ENCODE data around the gene TTLL8.

Gene TTLL8

GRCh38 chr22:50082961-50083461, 24.9 kb upstream of the TTLL8 start:
- no peak for DNase-seq

- DNase-seq = no peak
Observed at GRCh38 chr22:50082197-50082715, 24.2 kb upstream of the TTLL8 start.

DNA sequence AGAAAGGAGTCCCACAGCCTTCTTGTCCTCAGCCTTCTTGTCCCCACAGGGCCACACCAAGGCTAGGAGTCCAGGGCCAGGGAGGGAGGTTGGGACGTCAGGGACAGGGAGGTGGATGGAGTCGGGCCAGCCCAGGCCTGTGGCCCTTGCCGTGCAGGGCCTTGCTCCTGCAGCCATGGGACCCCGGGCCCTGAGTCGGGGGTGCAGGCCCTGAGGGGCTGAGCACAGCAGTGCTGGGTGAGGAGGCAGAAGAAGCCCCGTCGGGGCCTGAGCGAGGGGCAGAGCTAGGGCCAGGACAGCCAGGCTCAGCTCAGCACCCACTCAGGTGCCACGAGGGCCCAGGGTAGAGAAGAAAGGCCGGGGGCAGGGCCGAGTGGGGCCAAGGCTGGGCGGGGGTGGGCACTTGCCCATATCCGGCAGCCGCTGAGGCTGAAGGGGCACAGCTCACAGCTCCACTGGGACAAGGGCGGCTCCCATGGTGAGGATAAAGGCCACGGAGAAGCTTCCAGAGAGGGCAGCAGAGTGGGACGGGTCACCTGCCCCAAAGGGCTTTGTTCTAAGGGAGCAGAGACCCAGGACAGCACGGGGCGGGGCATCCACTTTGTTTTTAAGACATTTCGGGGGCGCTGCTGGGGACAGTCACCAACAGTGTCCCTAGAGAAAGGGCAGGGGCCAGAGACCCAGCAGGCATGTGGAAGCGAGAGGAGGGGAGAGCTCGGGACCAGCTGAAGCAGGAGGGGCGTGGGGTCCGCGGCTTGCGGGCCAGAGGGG, 23.5 kb upstream of the TTLL8 start:
- no peak for DNase-seq

- no peak for DNase-seq
Observed at GRCh38 chr22:50080077-50080465, 22.0 kb upstream of the TTLL8 start.

DNA sequence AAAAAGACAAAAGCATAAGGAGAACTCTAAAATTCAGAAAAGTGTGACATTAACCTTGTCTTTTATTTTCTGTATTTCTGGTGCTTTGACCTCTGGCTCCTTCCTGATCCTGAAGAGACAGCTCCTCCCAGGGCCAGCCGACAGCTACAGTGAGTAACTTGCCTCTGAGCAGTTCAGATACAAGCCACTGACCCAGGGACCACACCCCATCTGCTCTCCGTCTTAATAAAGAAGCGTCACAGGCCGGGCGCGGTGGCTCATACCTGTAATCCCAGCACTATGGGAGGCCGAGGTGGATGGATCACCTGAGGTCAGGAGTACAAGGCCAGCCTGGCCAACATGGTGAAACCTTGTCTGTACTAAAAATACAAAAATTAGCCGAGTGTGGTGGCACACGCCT, 20.7 kb upstream of the TTLL8 start:
- DNase-seq = no peak

- no peak for DNase-seq
Observed at GRCh38 chr22:50078246-50078645, 20.1 kb upstream of the TTLL8 start.

DNA sequence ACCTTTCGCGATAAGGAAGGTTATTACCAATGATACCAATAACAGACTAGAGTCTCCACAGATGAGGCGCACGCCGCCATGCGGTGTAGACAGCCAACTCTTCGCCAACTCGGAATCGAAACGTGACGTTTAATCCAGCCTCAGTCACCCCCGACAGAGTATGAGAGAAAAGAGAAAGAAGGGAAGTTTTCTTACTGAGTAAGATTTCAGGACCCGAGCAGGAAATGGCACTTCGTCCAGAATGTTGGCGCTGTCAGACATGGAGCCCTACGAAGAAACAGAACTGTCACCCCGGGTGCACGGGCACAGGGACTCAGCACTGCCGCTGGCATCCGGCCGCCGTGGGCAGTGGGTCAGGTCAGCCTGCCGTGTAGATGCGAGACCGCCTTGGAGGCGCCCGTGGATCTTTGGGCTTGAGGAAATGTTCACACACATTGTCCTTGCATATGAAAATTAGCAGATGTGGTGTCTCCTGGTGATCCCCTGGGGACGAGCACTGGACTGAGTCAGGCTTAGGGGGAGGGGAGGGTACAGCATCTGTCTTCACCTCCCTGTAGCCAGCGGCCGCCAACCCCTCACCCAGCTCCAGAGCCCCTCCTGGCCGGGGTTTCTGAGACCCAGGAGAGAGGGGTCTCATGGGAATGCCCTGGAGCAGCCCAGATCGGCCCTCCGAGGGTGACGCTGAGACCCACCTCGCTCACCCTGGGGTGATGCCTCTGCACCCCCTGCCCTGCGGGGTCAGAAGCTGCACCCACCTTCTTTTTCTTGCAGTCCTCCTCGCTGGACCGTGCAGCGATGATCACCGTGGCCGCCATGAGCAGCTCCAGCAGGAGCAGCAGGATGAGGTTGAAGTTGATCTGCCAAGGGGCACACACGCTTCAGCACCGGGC, 18.8 kb upstream of the TTLL8 start:
- DNase-seq = no peak

DNA sequence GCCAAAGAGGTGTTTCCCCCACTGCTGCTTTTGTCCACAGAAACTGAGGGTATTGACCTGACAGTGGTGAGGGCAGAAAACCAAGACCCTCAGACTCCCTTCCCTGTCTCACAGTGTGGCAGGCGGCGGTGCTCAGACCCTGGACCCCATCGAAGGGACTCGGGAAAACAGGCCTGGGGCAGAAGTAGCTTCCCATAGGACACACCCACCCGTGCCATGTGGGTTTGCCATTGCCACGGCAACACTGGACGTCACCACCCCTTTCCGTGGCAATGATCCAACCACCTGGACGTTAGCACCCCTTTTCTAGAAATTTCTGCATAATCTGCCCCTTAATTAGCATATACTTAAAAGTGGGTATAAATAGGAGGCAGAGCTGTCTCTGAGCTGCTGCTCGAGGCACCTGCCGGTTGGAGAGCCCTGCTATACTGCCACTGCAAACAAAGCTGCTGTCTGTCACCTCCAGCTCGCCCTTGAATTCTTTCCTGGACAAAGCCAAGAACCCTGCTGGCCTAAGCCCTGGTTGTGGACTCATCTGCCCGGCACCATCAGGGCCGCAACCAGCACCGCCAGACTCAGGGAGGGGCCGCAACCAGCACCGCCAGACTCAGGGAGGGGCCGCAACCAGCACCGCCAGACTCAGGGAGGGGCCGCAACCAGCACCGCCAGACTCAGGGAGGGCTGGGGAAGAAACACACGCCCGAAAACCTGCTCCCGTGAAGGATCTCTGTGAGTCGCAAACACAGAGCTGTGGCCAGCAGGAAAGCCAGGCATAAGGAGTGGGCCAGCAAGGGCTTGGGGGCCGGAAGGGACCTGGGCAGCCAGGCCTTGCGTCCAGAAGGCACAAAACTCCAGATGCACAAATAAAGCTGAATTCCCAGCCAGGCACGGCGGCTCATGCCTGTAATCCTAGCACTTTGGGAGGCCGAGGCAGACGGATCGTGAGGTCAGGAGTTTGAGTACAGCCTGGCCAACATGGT, 16.7 kb upstream of the TTLL8 start:
- no peak for DNase-seq

DNA sequence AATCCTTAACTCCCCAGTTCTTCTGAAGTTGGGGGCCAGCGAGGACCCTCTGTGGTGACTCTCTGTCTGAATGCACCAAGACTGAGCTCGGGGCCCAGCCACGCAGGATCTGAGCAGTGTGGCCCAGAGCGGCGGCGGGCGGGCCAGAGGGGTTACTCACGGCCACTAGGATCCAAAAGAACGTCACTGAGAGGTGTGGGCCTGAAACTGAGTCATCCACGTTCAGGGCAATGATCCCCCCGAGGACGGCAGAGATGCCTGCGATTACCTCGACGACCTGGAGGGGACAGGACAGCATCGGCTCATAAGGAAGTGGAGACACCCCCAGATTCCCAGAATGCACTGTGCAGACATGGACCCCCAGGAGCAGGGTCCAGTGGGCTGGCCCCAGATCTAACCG, 16.0 kb upstream of the TTLL8 start:
- no peak for DNase-seq

GRCh38 chr22:50072714-50073538, 14.8 kb upstream of the TTLL8 start:
- no peak for DNase-seq

GRCh38 chr22:50072167-50072555, 14.1 kb upstream of the TTLL8 start:
- DNase-seq = no peak

GRCh38 chr22:50071432-50072166, 13.5 kb upstream of the TTLL8 start:
- DNase-seq = no peak

DNA sequence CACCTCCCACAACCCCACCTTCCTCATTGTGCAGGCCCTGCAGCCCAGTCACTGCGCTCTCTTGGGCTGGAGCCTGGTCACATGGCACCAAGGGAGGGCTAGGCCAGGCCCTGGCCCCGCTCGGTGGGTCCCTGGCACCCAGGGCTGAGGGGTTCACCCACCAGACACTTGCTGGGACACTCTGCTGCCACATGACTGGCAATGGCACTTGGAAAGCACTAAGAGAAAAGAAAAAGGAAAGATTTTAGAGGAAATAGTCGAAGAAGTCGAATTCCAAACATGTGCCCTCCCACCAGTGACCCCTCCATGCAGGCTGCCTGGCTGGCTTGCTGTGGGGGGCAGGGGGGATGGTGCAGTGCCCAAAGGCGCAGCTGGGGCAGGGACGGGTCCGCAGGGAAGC, 12.3 kb upstream of the TTLL8 start:
- no peak for DNase-seq

DNA sequence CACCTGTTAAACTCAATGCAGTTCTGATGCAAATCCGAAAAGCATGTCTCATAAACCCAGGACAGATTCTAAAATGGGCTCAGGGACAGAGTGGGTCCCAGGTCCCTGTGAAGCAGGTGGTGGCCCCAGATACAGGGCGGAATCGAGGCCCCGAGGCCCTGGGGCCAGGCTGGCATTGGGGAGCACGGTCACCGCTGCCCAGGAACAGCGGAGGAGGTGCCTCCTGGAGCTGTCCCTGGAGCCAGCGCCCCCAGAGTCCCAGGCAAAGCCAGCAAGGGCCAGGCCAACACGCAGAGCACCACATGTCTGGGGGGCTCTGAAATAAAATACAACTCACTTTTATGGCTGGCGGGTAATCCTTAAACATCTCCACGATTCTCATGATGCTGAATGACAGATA, 10.0 kb upstream of the TTLL8 start:
- DNase-seq = no peak

- no peak for DNase-seq
Observed at GRCh38 chr22:50067244-50067643, 9.1 kb upstream of the TTLL8 start.

GRCh38 chr22:50064453-50064852, 6.4 kb upstream of the TTLL8 start:
- no peak for DNase-seq

DNA sequence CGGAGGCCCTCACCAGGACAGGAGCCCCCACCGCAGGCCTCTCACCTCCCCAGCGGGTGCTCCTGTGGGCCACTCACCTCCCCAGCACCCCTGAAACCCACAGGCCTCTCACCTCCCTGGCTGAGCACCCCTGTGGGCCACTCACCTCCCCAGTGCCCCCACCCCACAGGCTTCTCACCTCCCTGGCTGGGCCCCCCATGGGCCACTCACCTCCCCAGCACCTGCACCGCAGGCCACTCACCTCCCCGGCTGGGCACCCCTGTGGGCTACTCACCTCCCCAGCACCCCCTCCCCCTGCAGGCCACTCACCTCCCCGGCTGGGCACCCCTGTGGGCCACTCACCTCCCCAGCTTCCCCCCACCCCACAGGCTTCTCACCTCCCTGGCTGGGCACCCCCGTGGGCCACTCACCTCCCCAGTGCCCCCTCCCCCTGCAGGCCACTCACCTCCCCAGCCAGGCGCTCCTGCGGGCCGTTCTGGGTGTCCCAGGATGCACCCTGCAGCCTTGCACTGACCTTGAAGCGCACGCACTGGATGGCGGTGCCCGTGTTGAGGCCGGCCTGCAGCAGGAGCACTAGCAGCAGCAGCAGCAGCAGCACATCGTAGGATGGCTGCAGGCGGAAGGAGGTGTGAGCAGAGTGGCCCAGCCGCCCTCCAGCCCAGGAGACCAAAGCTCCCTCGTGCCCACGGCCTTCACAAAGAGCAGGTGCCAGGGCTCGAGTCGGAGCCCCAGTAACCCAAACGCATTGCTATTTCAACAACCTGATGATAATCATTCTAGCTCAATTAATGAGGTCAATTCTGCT, 5.7 kb upstream of the TTLL8 start:
- no peak for DNase-seq

GRCh38 chr22:50062509-50063135, 4.5 kb upstream of the TTLL8 start:
- no peak for DNase-seq

DNA sequence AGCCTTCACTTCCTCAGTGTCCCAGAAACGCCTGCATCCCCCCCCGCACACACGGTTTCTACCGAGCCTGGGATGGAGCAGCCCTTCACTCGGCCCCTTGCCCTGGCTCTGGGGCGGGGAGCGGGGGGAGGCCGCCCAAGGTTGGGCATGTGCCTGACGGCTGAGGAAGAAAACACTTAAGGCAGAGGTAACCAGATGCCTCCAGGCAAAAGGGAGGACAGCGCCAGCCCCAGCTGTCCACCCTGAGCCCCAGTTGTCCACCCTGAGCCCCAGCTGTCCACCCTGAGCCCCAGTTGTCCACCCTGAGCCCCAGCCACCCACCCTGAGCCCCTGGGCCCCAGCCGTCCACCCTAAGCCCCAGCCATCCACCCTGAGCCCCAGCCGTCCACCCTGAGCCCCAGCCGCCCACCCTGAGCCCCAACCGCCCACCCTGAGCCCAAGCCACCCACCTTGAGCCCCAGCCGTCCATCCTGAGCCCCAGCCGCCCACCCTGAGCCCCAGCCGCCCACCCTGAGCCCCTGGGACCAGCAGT, 3.8 kb upstream of the TTLL8 start:
- no peak for DNase-seq

Measured in NCI-H1105 (cell line).